ENCODE results near the gene DUSP22.

Gene DUSP22

DNA sequence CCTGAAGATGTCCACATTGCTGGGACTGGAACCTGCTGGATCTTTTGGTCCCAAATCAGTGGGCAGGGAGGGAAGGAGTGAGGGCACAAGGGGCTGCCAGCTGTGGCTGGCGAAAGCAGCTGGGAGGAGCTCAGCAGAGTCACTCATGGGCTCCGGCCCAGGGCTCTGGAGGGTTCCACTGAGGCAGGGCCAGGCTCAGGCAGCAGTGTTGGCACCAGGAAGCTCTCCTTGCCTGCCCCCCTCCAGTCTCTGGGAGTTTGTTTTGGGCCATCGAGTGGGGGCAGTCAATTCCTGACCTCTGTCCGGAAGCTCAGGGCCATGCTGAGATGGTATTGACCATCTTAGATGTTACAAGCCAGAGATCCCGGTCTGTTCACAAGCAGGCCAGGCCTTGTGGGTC is 60.2 kb downstream of the DUSP22 start:
- Histone ChIP-seq H3K27me3 (ENCODE audit: insufficient read depth, low read length, poor library complexity) (no peaks in the 10 kb centered on the region), H3K9me3 (ENCODE audit: insufficient read depth, low read length, severe bottlenecking) (no peaks in the 10 kb centered on the region), H2AFZ (ENCODE audit: low read depth, low read length) (no peak overlapping the region), H3K9ac (ENCODE audit: low read depth, low read length) (no peak overlapping the region), H3K4me3 (ENCODE audit: low read depth in 1 of 2, low read length in 2 of 2) (no peak overlapping the region), H4K20me1 (ENCODE audit: insufficient read depth, low read length) (no peaks in the 10 kb centered on the region), H3K27ac (ENCODE audit: low read length) (no peak overlapping the region), H3K4me2 (ENCODE audit: insufficient read depth, low read length) (no peak overlapping the region), H3K36me3 (ENCODE audit: insufficient read depth, low read length) (peaks cover 15% of the 10 kb centered on the region; the same call in 1 of the 2 replicates), H3K4me1 (ENCODE audit: insufficient read depth, low read length) (no peaks in the 10 kb centered on the region), H3K79me2 (ENCODE audit: insufficient read depth, low read length) (no peaks in the 10 kb centered on the region)
- no peak for DNase-seq
- ATAC-seq (ENCODE audit: insufficient read depth, low read depth), result no peak
- TF ChIP-seq EZH2 (IDR thresholded peaks at IDR 0.05; ENCODE audit: borderline replicate concordance, low read depth, low read length, severe bottlenecking), result no peak
- TF ChIP-seq, protein P1, sequence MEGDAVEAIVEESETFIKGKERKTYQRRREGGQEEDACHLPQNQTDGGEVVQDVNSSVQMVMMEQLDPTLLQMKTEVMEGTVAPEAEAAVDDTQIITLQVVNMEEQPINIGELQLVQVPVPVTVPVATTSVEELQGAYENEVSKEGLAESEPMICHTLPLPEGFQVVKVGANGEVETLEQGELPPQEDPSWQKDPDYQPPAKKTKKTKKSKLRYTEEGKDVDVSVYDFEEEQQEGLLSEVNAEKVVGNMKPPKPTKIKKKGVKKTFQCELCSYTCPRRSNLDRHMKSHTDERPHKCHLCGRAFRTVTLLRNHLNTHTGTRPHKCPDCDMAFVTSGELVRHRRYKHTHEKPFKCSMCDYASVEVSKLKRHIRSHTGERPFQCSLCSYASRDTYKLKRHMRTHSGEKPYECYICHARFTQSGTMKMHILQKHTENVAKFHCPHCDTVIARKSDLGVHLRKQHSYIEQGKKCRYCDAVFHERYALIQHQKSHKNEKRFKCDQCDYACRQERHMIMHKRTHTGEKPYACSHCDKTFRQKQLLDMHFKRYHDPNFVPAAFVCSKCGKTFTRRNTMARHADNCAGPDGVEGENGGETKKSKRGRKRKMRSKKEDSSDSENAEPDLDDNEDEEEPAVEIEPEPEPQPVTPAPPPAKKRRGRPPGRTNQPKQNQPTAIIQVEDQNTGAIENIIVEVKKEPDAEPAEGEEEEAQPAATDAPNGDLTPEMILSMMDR (IDR thresholded peaks at IDR 0.05; ENCODE audit: borderline replicate concordance, extremely low read depth, low read length, poor library complexity, severe bottlenecking), result no peak

DNA sequence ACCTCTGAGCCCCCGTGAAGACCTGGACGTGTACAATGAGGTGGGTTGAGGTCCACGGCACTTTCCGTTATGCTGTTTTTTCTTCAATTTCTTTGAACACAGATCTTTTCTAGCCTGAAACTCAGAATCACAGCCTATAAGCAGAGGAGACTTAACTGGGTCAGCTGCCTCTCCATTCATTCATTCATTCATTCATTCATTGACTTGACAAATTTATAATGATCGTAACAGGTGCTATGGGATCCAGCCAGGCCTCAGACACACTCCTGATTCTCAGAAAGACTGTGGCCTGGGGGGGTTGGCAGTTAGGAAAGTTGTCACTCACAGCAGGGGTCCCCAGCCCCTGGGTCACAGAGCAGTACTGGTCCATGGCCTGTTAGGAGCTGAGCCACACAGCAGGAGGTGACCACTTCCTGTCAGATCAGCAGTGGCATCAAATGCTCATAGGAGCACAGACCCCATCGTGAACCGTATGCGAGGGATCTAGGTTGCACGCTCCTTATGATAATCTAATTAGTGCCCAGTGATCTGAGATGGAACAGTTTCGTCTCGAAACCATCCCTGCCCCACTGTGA is 60.7 kb downstream of the DUSP22 start:
- ATAC-seq (ENCODE audit: insufficient read depth, low read depth), result peak; percentile 56; the same call in 1 of the 3 replicates
- Histone ChIP-seq H3K79me2 (ENCODE audit: insufficient read depth, low read length) (no peaks in the 10 kb centered on the region), H3K27ac (ENCODE audit: low read length) (no peak overlapping the region), H3K9ac (ENCODE audit: low read depth, low read length) (no peak overlapping the region), H3K4me1 (ENCODE audit: insufficient read depth, low read length) (no peaks in the 10 kb centered on the region), H3K27me3 (ENCODE audit: insufficient read depth, low read length, poor library complexity) (no peaks in the 10 kb centered on the region), H3K4me3 (ENCODE audit: low read depth in 1 of 2, low read length in 2 of 2) (no peak overlapping the region), H3K36me3 (ENCODE audit: insufficient read depth, low read length) (peaks cover 11% of the 10 kb centered on the region; the same call in 1 of the 2 replicates), H2AFZ (ENCODE audit: low read depth, low read length) (no peak overlapping the region), H3K4me2 (ENCODE audit: insufficient read depth, low read length) (no peak overlapping the region), H4K20me1 (ENCODE audit: insufficient read depth, low read length) (peaks cover 3% of the 10 kb centered on the region; the same call in 1 of the 2 replicates), H3K9me3 (ENCODE audit: insufficient read depth, low read length, severe bottlenecking) (no peaks in the 10 kb centered on the region)
- peak; percentile 34 for DNase-seq
- no peak for TF ChIP-seq EZH2 (IDR thresholded peaks at IDR 0.05; ENCODE audit: borderline replicate concordance, low read depth, low read length, severe bottlenecking)
- TF ChIP-seq, protein P1 (IDR thresholded peaks at IDR 0.05; ENCODE audit: borderline replicate concordance, extremely low read depth, low read length, poor library complexity, severe bottlenecking), result no peak

DNA sequence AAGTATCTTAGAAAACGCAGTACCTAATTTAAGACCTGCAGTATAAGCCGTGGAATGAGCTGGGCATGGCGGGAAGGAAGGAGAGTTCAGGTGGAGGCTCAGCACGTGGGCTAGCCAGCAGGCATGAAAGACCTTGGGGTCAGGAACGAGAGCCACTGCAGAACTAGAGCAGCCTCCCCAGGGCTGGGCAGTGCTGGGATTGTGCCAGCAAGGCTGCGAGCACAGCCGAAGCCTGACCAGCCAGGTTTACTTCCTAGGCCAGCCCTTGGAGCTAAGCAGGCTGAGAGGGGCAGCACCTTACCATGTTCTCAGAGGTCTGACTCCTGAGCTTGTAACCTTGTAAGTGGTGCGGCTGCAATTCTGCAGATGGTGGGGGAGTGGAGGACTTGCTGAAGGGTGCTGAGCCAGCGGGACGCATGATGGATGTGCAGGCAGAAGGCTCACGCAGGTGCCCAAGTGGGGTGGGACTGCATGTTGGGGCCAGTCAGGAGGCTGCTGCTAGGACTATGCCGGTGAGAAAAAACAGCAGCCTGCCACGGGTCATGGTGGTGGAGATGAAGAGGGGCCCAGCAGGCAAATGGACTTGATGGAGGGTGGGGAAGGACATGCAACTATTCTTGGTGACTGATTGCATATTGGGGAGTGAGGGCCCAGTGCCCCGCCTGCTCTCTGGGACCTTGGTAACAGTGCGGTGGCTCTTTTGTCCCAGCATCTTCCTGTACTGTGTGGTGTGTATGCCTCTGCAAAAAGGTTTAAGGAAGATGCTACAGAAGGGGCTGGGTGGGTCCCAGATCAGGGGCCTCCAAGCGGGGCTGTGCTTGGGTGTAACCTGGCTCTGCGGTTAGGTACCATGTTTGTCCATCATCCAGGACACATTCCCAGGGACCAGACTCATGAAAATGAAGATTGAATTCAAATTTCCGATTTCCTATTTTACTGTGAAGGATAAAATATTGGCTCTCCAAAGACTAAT is 61.6 kb downstream of the DUSP22 start:
- no peak overlapping the region for H2AFZ ChIP-seq (ENCODE audit: low read depth, low read length)
- H3K4me1 ChIP-seq (ENCODE audit: insufficient read depth, low read length), result no peaks in the 10 kb centered on the region

More for the DNA sequence above, 61.6 kb downstream of the DUSP22 start:
- Histone ChIP-seq H3K27me3 (ENCODE audit: insufficient read depth, low read length, poor library complexity) (no peaks in the 10 kb centered on the region), H3K36me3 (ENCODE audit: insufficient read depth, low read length) (peaks cover 3% of the 10 kb centered on the region; the same call in 1 of the 2 replicates), H3K9me3 (ENCODE audit: insufficient read depth, low read length, severe bottlenecking) (no peaks in the 10 kb centered on the region), H3K79me2 (ENCODE audit: insufficient read depth, low read length) (no peaks in the 10 kb centered on the region), H3K4me2 (ENCODE audit: insufficient read depth, low read length) (no peak overlapping the region), H3K9ac (ENCODE audit: low read depth, low read length) (no peak overlapping the region), H3K27ac (ENCODE audit: low read length) (no peak overlapping the region), H3K4me3 (ENCODE audit: low read depth in 1 of 2, low read length in 2 of 2) (no peak overlapping the region), H4K20me1 (ENCODE audit: insufficient read depth, low read length) (peaks cover 7% of the 10 kb centered on the region; the same call in 1 of the 2 replicates)
- no peak for DNase-seq
- no peak for ATAC-seq (ENCODE audit: insufficient read depth, low read depth)
- TF ChIP-seq, protein P1 (IDR thresholded peaks at IDR 0.05; ENCODE audit: borderline replicate concordance, extremely low read depth, low read length, poor library complexity, severe bottlenecking), result no peak
- no peak for TF ChIP-seq EZH2 (IDR thresholded peaks at IDR 0.05; ENCODE audit: borderline replicate concordance, low read depth, low read length, severe bottlenecking)

All from DND-41 (cell line).